HG03135 (cell line): Measurements from ENCODE around the gene NOP16.
A peak's percentile ranks its signal among the peaks of the same experiment; 100 is the strongest.

Source experiments
- ATAC-seq: cut with Tn5 transposase; IDR thresholded peaks from one replicate; pipeline ENCODE4 v1.9.1; 2021; ENCODE audit warnings: mild to moderate bottlenecking, moderate library complexity; ENCODE audit not compliant: unreplicated experiment

Gene NOP16

GRCh38 chr5:176388444-176389134, at the start of gene NOP16, which contains the start of gene HIGD2A:
Gene NOP16, minus strand, starts transcription at chr5:176388598. Its CDS starts 59 bp downstream, at chr5:176388539.
Gene HIGD2A, plus strand, starts transcription at chr5:176388751. Its CDS starts 69 bp downstream, at chr5:176388820.
- ATAC-seq = peak; percentile 87

GRCh38 chr5:176436656-176437055, 48.3 kb upstream of the NOP16 start:
- ATAC-seq = no peak

- no peak for ATAC-seq
Measured at GRCh38 chr5:176432707-176433106, 44.3 kb upstream of the NOP16 start.

- ATAC-seq = no peak
Measured at GRCh38 chr5:176429972-176430371, 41.6 kb upstream of the NOP16 start.

- no peak for ATAC-seq
Measured at GRCh38 chr5:176427971-176428370, 39.6 kb upstream of the NOP16 start.

GRCh38 chr5:176426876-176427275, 38.5 kb upstream of the NOP16 start:
- ATAC-seq = no peak

GRCh38 chr5:176425791-176426190, 37.4 kb upstream of the NOP16 start:
- ATAC-seq = no peak

- no peak for ATAC-seq
Measured at GRCh38 chr5:176425138-176425537, 36.7 kb upstream of the NOP16 start.

GRCh38 chr5:176424181-176424580, 35.8 kb upstream of the NOP16 start:
- no peak for ATAC-seq

GRCh38 chr5:176420972-176421544, 32.7 kb upstream of the NOP16 start:
- no peak for ATAC-seq

GRCh38 chr5:176420086-176420485, 31.7 kb upstream of the NOP16 start:
- ATAC-seq = no peak

GRCh38 chr5:176418251-176418650, 29.9 kb upstream of the NOP16 start:
- ATAC-seq = no peak

GRCh38 chr5:176416965-176417364, 28.6 kb upstream of the NOP16 start:
- ATAC-seq = no peak

GRCh38 chr5:176415952-176416924, 27.8 kb upstream of the NOP16 start, which contains the start of gene CLTB:
Gene CLTB, minus strand, starts transcription at chr5:176416539. Its CDS starts 176 bp downstream, at chr5:176416363.
- peak; percentile 82 for ATAC-seq

- ATAC-seq = no peak
Measured at GRCh38 chr5:176415240-176415951, 27.0 kb upstream of the NOP16 start.

GRCh38 chr5:176414704-176415103, 26.3 kb upstream of the NOP16 start:
- no peak for ATAC-seq

GRCh38 chr5:176413709-176414191, 25.4 kb upstream of the NOP16 start:
- no peak for ATAC-seq

- ATAC-seq = no peak
Measured at GRCh38 chr5:176413255-176413565, 24.8 kb upstream of the NOP16 start.

GRCh38 chr5:176412517-176413254, 24.3 kb upstream of the NOP16 start:
- no peak for ATAC-seq
